ENCODE results near the gene DGCR2.

GRCh38 chr22:18999416-18999815 lies 122.8 kb downstream of the DGCR2 start:
- TF ChIP-seq, protein P1, sequence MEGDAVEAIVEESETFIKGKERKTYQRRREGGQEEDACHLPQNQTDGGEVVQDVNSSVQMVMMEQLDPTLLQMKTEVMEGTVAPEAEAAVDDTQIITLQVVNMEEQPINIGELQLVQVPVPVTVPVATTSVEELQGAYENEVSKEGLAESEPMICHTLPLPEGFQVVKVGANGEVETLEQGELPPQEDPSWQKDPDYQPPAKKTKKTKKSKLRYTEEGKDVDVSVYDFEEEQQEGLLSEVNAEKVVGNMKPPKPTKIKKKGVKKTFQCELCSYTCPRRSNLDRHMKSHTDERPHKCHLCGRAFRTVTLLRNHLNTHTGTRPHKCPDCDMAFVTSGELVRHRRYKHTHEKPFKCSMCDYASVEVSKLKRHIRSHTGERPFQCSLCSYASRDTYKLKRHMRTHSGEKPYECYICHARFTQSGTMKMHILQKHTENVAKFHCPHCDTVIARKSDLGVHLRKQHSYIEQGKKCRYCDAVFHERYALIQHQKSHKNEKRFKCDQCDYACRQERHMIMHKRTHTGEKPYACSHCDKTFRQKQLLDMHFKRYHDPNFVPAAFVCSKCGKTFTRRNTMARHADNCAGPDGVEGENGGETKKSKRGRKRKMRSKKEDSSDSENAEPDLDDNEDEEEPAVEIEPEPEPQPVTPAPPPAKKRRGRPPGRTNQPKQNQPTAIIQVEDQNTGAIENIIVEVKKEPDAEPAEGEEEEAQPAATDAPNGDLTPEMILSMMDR (conservative IDR thresholded peaks at IDR 0.05), result no peak
- no peak for TF ChIP-seq ZFX (IDR thresholded peaks at IDR 0.05)

Data from C4-2B (cell line).